SK-N-SH treated with all-trans-retinoic acid at 6 μM for 48 hours (cell line): ENCODE data around the gene VAV1.
"Not testable (repeated sequence)": the region's sequence is repeated elsewhere in the genome, so short reads cannot be mapped to it uniquely, and the experiment has no call there.

Experiments
- GLIS3 ChIP-seq: fragments of 250-450 bp; sonication (Bioruptor Pico); IDR thresholded peaks from 2 replicates; pipeline ENCODE4 v1.5.0; 2020; ENCODE audit warnings: mild to moderate bottlenecking, moderate library complexity
- PPARA ChIP-seq: fragments of 250-450 bp; sonication (Bioruptor Pico); IDR thresholded peaks from 2 replicates; pipeline ENCODE4 v1.5.0; 2020; ENCODE audit warnings: mild to moderate bottlenecking, borderline replicate concordance
- RARB ChIP-seq: fragments of 250-450 bp; sonication (Bioruptor Pico); IDR thresholded peaks from 2 replicates; pipeline ENCODE4 v1.8.0; 2021; ENCODE audit warnings: mild to moderate bottlenecking, moderate library complexity
- TCF4 ChIP-seq: fragments of 250-450 bp; sonication (Bioruptor Pico); IDR thresholded peaks from 2 replicates; pipeline ENCODE4 v1.8.0; 2021; ENCODE audit warnings: mild to moderate bottlenecking, moderate library complexity, borderline replicate concordance
- ZFP30 ChIP-seq: fragments of 450-650 bp; formaldehyde crosslinking; IDR thresholded peaks from 2 replicates; pipeline ENCODE4 v1.5.0; 2022; ENCODE audit warnings: mild to moderate bottlenecking, moderate library complexity

- not testable (repeated sequence) for TF ChIP-seq GLIS3, TCF4, RARB, PPARA, ZFP30 (CRISPR knock-in tag)
Observed at GRCh38 chr19:6831084-6831483, 58.6 kb downstream of the VAV1 start.
